Measurements from ENCODE around the gene TMEM121. TPM values are rescaled to one million over a fixed set of nuclear protein-coding genes. Genes with fewer than 3 reads are reported as not detected.

The TMEM121 gene
- total RNA-seq, 1 donor from 2014 or later: 1.5 TPM

GRCh38 chr14:105490267-105490571 lies 36.2 kb upstream of the TMEM121 start:
- ATAC-seq (no peak), DNase-seq (no peak)
- intact Hi-C loops (cut with DNase I): loop anchor here (10.0 kb wide), 1 partner anchor 95 kb away; the partner anchor contains the start of gene TEX22
- Histone ChIP-seq H3K36me3 (no peaks in the 10 kb centered on the region), H3K27me3 (no peaks in the 10 kb centered on the region), H3K4me1 (peaks cover 35% of the 10 kb centered on the region), H3K4me3 (peak overlapping the region; percentile 73), H3K27ac (peak overlapping the region; percentile 91), H3K9me3 (no peaks in the 10 kb centered on the region)
- TF ChIP-seq CTCF (IDR thresholded peaks at IDR 0.05): no peak

DNA sequence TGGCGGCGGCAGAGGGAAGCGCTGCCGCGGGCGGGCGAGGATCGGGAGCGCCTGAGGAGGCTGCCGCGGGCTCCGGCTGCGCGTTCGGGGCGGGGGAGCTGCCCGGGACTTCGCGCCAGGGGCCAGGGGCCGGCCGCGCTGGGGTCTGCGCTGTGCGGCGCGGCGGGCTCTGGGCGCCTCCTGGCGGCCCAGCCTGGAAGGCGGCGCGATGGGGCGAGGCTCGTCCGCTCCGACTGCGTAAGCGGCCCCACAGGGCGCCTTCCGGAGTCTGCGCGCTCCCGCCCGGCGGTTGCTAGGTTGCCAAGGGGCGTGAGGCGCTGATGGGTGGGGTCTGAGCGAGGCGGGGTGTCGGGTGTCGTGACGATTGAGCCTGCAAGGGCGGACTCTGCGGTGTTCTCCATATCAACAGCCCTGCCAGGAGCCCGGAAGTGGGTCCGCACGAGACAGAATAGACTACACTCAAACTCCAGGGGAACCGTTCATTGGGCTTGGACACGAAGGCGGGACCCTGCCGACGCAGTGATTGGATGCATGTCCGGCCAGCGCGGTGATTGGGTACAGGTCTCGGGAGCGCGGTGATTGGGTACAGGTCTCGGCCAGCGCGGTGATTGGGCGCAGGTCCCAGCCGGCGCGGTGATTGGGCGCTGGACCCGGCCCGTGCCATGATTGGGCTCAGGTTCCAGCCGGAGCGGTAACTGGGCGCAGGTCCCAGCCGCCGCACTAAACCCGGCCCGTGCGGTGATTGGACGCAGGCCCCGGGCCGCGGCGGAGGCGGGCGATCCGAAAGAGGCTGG lies 35.6 kb upstream of the TMEM121 start, which contains the start of gene TEDC1:
Gene TEDC1, plus strand, starts transcription at position 675 of the 794 bp plus-strand sequence. CDS start 130 bp downstream, outside the sequence.
- Histone ChIP-seq H3K4me1 (peaks cover 30% of the 10 kb centered on the region), H3K27ac (peak within 1 kb of the TSS; percentile 91), H3K36me3 (no peaks in the 10 kb centered on the region), H3K9me3 (no peaks in the 10 kb centered on the region), H3K27me3 (no peaks in the 10 kb centered on the region), H3K4me3 (peak within 1 kb of the TSS; percentile 77)
- intact Hi-C loops (cut with DNase I): loop anchor here (10.0 kb wide), 1 partner anchor 96 kb away; the partner anchor contains the start of gene TEX22
- peak; percentile 100 for DNase-seq
- TF ChIP-seq CTCF (IDR thresholded peaks at IDR 0.05): peak; percentile 69
- peak; percentile 86 for ATAC-seq

DNA sequence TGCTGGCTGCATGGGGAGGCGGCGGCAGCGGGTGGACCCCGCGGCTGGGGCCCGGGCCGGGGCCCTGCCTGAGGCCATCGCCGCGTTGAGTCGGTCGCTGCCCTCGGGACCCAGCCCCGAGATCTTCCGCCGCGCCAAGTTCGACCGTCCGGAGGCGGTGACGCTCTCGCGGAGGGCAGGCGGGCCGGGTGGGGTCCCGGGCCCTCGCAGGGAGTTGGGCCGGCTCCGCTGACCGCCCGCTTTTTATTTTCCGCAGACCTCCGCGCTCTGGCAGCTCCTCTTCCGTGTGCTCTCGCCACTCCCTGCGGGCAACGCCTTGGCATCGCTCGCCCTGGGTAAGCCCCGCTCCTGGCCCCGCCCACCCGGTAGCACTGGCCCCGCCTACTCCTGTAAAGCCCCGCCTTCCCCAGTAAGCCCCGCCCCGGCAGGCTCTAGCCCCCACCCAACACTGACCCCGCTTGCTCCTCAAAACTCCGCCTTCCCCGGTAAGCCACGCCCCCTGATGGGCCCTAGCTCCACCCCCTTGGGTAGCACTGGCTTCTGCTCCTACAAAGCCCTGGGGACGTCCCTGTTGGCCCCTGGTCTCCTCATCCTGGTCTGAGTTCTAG lies 34.9 kb upstream of the TMEM121 start:
- H3K9me3 ChIP-seq: no peaks in the 10 kb centered on the region
- no peaks in the 10 kb centered on the region for H3K27me3 ChIP-seq
- intact Hi-C loops (cut with DNase I): loop anchor here (10.0 kb wide), 1 partner anchor 97 kb away; the partner anchor contains the start of gene TEX22
- H3K27ac ChIP-seq: peak overlapping the region; percentile 87
- ATAC-seq (peak; percentile 12), DNase-seq (peak; percentile 87)
- no peaks in the 10 kb centered on the region for H3K36me3 ChIP-seq
- no peak for TF ChIP-seq CTCF (IDR thresholded peaks at IDR 0.05)
- H3K4me3 ChIP-seq: peak overlapping the region; percentile 77
- peaks cover 23% of the 10 kb centered on the region for H3K4me1 ChIP-seq

DNA sequence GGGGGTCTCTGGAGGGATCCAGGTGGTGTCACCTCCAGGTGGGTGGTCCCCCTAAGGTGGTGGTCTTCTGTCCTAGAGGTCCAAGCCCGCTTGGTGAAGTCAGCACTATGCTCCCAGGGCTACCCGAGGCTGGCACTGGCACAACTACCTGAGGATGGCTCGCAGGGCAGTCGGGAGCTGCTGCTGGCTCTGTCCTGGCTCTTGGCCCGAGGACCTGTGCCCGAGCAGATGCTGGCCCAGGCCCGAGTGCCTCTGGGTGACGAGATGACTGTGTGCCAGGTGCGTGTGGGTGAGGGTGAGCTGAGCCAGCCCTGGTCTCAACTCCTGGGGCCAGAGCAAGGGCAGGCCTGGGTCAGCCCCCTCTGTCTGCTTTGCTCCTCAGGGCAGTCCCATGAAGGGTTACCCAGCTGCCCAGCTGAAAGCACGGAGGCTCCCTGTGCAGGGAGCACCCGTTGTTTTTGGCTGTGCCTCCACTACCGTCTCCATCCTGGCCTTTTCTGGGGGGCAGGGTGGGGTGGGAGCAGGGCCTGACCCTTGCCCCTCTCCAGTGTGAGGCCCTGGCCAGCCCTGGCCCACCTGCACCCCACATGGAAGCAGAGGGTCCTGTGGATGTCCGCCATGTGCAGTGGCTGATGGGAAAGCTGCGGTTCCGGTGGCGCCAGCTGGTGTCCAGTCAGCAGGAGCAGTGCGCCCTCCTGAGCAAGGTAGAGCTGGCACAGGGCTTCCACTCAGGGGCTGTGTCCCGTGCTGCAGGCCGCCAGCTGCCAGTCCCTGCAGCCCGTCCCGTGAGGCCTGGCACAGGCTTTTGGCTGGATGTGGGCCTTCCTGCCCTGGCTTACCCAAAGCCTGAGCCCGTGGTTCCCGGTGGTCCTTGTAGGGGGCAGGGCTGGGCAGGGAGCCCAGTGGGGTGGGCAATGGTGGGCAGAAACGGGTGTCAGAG lies 34.1 kb upstream of the TMEM121 start:
- no peak overlapping the region for H3K27ac ChIP-seq
- H3K4me1 ChIP-seq: peaks cover 15% of the 10 kb centered on the region
- intact Hi-C loops (cut with DNase I): loop anchor here (10.0 kb wide), 1 partner anchor 98 kb away; the partner anchor contains the start of gene TEX22
- H3K36me3 ChIP-seq: no peaks in the 10 kb centered on the region
- DNase-seq (peak; percentile 70), ATAC-seq (no peak)
- H3K9me3 ChIP-seq: no peaks in the 10 kb centered on the region
- TF ChIP-seq CTCF (IDR thresholded peaks at IDR 0.05): no peak
- no peaks in the 10 kb centered on the region for H3K27me3 ChIP-seq
- H3K4me3 ChIP-seq: no peak overlapping the region

All from upper lobe of right lung (tissue), 1 donor.